ENCODE measurements around the gene COMMD4.
"Not testable (repeated sequence)": the region's sequence is repeated elsewhere in the genome, so short reads cannot be mapped to it uniquely, and the experiment has no call there.

The COMMD4 gene

DNA sequence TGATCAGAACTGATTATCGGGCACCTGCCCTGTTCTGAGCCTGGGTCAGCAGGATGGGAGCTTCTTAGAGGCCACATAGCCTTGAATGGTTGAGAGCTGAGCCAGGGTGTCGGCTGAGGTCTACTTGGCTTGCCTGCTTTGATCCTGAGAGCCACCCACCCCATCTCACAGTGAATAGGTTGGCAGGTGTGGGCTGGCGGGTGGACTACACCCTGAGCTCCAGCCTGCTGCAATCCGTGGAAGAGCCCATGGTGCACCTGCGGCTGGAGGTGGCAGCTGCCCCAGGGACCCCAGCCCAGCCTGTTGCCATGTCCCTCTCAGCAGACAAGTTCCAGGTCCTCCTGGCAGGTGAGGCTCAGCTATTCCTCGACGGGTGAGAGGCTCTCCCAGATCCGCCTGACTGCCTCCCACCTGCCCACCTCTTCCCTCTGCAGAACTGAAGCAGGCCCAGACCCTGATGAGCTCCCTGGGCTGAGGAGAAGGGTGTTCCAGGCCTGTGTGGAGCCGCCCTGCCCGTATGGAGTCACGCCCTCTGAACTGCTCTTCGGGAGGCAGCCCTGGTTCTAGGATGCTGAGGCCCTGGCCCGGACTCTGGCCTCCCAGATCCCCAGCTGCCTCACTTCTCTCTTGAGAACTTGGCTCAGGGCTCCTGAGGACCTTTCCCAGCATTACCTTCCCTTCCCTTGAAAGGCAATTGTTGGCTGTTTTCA lies 3.8 kb downstream of the COMMD4 start:
- Histone ChIP-seq H3K79me2 (ENCODE audit: insufficient read depth, low read depth) (peaks cover 7% of the 10 kb centered on the region; the same call in 1 of the 2 replicates), H3K27me3 (ENCODE audit: insufficient read depth, low read depth) (no peaks in the 10 kb centered on the region), H3K4me3 (IDR thresholded peaks at IDR 0.05; ENCODE audit: insufficient read depth, low read depth, low read length) (no peak overlapping the region), H4K20me1 (ENCODE audit: insufficient read depth) (no peaks in the 10 kb centered on the region), H3K4me1 (ENCODE audit: low read depth, poor library complexity, severe bottlenecking) (peaks cover 16% of the 10 kb centered on the region), H2AFZ (ENCODE audit: low read depth) (no peak overlapping the region), H3K36me3 (ENCODE audit: insufficient read depth) (no peaks in the 10 kb centered on the region), H3K27ac (no peak overlapping the region), H3K9ac (no peak overlapping the region), H3K4me2 (no peak overlapping the region)
- TF ChIP-seq, protein P1, sequence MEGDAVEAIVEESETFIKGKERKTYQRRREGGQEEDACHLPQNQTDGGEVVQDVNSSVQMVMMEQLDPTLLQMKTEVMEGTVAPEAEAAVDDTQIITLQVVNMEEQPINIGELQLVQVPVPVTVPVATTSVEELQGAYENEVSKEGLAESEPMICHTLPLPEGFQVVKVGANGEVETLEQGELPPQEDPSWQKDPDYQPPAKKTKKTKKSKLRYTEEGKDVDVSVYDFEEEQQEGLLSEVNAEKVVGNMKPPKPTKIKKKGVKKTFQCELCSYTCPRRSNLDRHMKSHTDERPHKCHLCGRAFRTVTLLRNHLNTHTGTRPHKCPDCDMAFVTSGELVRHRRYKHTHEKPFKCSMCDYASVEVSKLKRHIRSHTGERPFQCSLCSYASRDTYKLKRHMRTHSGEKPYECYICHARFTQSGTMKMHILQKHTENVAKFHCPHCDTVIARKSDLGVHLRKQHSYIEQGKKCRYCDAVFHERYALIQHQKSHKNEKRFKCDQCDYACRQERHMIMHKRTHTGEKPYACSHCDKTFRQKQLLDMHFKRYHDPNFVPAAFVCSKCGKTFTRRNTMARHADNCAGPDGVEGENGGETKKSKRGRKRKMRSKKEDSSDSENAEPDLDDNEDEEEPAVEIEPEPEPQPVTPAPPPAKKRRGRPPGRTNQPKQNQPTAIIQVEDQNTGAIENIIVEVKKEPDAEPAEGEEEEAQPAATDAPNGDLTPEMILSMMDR (conservative IDR thresholded peaks at IDR 0.05; ENCODE audit: low read depth, low read length), result no peak

GRCh38 chr15:75342221-75342620 lies 6.4 kb downstream of the COMMD4 start:
- Histone ChIP-seq H3K4me3 (IDR thresholded peaks at IDR 0.05; ENCODE audit: insufficient read depth, low read depth, low read length) (no peak overlapping the region), H3K27ac (no peak overlapping the region), H3K79me2 (ENCODE audit: insufficient read depth, low read depth) (no peaks in the 10 kb centered on the region), H4K20me1 (ENCODE audit: insufficient read depth) (no peaks in the 10 kb centered on the region), H2AFZ (ENCODE audit: low read depth) (no peak overlapping the region), H3K27me3 (ENCODE audit: insufficient read depth, low read depth) (no peaks in the 10 kb centered on the region), H3K4me2 (no peak overlapping the region), H3K36me3 (ENCODE audit: insufficient read depth) (no peaks in the 10 kb centered on the region), H3K9ac (no peak overlapping the region), H3K4me1 (ENCODE audit: low read depth, poor library complexity, severe bottlenecking) (peaks cover under 1% of the 10 kb centered on the region)
- TF ChIP-seq, protein P1 (conservative IDR thresholded peaks at IDR 0.05; ENCODE audit: low read depth, low read length), result no peak

GRCh38 chr15:75343953-75344352 lies 8.1 kb downstream of the COMMD4 start:
- H4K20me1 ChIP-seq (ENCODE audit: insufficient read depth); H2AFZ ChIP-seq (ENCODE audit: low read depth); H3K4me1 ChIP-seq (ENCODE audit: low read depth, poor library complexity, severe bottlenecking); H3K27ac ChIP-seq; H3K36me3 ChIP-seq (ENCODE audit: insufficient read depth); H3K27me3 ChIP-seq (ENCODE audit: insufficient read depth, low read depth); H3K9ac ChIP-seq; H3K4me3 ChIP-seq (IDR thresholded peaks at IDR 0.05; ENCODE audit: insufficient read depth, low read depth, low read length); H3K4me2 ChIP-seq; H3K79me2 ChIP-seq (ENCODE audit: insufficient read depth, low read depth): not testable (repeated sequence)

DNA sequence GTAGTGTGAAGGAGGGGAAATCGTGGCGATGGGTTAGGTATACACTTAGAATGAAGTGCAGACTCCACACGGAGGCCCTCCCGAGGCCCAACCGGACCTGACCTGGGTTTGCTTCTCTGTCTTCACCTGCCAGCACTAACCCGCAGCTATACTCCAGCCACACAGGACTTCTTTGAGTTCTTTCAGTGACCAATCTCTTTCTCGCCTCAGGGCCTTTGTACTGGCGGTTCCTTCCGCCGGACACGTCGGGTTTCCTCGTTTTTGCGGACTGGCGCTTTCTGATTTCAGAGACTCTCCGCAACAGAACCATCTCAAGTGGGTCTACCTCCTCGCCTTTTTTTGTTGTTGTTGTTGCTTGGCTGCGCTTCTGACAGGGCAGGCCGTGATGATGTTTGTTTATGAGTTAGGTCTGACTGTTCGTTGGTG lies 10.9 kb downstream of the COMMD4 start, which contains the start of gene NEIL1:
TSS of gene NEIL1 (plus strand) at position 244 of the 426 bp plus-strand sequence. CDS start 1,867 bp downstream, outside the sequence.
- Histone ChIP-seq H4K20me1 (ENCODE audit: insufficient read depth) (no peaks in the 10 kb centered on the region), H3K27ac (no peak within 1 kb of the TSS), H3K9ac (no peak within 1 kb of the TSS), H3K79me2 (ENCODE audit: insufficient read depth, low read depth) (no peaks in the 10 kb centered on the region), H3K4me3 (IDR thresholded peaks at IDR 0.05; ENCODE audit: insufficient read depth, low read depth, low read length) (no peak within 1 kb of the TSS), H3K4me2 (no peak within 1 kb of the TSS), H3K36me3 (ENCODE audit: insufficient read depth) (no peaks in the 10 kb centered on the region), H2AFZ (ENCODE audit: low read depth) (no peak within 1 kb of the TSS), H3K27me3 (ENCODE audit: insufficient read depth, low read depth) (peaks cover 8% of the 10 kb centered on the region; the same call in 1 of the 2 replicates), H3K4me1 (ENCODE audit: low read depth, poor library complexity, severe bottlenecking) (peaks cover 8% of the 10 kb centered on the region)
- TF ChIP-seq, protein P1 (conservative IDR thresholded peaks at IDR 0.05; ENCODE audit: low read depth, low read length), result no peak

Data from KMS-11 (cell line).